C4-2B (cell line): ENCODE measurements around the gene EXOC6B.

ENCODE experiments used
- H3K27ac ChIP-seq: fragments of 450-650 bp; 2 replicates; pipeline ENCODE4 v1.5.1; 2017
- CTCF ChIP-seq: fragments of 450-650 bp; conservative IDR thresholded peaks from 2 replicates; pipeline ENCODE4 v1.5.1; 2017; ENCODE audit warnings: mild to moderate bottlenecking
- ZFX ChIP-seq: fragments of 450-650 bp; IDR thresholded peaks from 2 replicates; pipeline ENCODE4 v1.6.1; 2017

EXOC6B gene

GRCh38 chr2:72129681-72130340 is 696.0 kb downstream of the EXOC6B start:
- H3K27ac ChIP-seq: no peak overlapping the region
- no peak for TF ChIP-seq ZFX

- TF ChIP-seq ZFX: no peak
- TF ChIP-seq CTCF: no peak
- H3K27ac ChIP-seq: no peak overlapping the region
Observed at GRCh38 chr2:72128843-72129227, 697.0 kb downstream of the EXOC6B start.

GRCh38 chr2:72128059-72128842 is 697.6 kb downstream of the EXOC6B start:
- H3K27ac ChIP-seq: no peak overlapping the region
- no peak for TF ChIP-seq ZFX
- no peak for TF ChIP-seq CTCF

GRCh38 chr2:72127401-72128058 is 698.3 kb downstream of the EXOC6B start:
- TF ChIP-seq ZFX (no peak), CTCF (no peak)
- H3K27ac ChIP-seq: no peak overlapping the region

GRCh38 chr2:72126186-72127100 is 699.4 kb downstream of the EXOC6B start:
- H3K27ac ChIP-seq: no peak overlapping the region
- TF ChIP-seq CTCF: no peak
- TF ChIP-seq ZFX: no peak
